Medulla oblongata (tissue), 1 donor: ENCODE data around the gene PSMA7.

Source experiments
- DNase-seq: peaks from one replicate; pipeline ENCODE4 v3.0.0-alpha.2; 2015; ENCODE audit errors: extremely low spot score

PSMA7 gene

DNA sequence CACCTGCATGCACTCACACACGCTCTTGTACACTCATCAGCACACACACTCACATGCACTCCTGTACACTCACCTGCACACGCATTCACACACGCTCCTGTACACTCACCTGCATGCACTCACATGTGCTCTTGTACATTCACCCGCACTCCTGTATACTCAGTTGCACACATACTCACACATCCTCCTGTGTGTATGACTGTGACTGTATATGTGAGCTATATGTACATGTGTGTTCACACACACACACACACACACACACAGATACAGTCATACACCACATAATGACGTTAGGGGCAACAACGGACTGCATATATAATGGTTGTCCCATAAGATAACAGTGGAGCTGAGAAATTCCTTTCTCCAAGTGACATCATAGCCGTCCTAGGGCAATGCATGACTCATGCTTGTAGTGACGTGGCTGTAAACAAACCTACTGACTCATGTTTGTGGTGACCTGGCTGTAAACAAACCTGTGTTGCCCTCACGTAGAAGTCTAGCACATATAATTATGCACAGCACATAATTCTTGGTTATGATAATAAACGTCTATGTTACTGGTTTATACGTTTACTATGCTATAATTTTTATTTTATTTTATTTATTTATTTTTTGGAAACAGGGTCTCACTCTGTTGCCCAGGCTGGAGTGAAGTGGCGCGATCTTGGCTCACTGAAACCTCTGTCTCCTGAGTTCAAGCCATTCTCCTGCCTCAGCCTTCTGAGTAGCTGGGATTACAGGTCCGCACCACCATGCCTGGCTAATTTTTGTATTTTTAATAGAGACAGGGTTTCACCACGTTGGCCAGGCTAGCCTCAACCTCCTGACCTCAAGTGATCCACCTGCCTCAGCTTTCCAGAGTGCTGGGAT is 54.7 kb downstream of the PSMA7 start:
- no peak for DNase-seq

DNA sequence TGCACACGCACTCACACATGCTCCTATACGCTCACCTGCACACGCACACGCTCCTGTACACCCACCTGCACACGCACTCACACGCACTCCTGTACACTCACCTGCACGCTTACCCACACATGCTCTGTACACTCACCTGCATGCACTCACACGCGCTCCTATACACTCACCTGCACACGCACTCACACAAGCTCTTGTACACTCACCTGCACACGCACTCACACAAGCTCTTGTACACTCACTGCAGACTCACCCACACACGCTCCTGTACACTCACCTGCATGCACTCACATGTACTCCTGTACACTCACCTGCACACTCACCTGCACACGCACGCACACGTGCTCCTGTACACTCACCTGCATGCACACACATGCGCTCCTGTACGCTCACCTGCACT is 55.6 kb downstream of the PSMA7 start:
- DNase-seq, result no peak

DNA sequence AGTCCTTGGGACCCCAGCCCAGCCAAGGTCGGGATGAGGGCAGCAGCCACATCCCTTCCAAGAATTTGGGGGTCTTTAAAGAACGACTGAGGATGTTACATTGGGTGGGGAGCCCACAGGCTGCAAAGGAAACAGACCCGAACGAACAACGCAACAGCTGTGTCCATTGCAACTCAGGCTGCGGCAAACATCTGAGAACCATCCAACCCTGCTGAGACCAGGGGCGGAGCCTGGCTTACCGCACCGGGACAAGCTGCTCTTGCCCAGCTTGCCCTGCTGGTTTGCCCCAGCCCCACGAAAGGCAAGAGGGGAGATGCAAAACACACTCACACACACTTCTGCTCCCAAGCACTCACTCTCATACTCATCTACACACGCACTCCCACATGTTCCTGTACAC is 56.0 kb downstream of the PSMA7 start:
- no peak for DNase-seq
